Psoas muscle (tissue), 8 donors: ENCODE measurements around the gene CACNA1C. TPM values are rescaled to one million over a fixed set of nuclear protein-coding genes. Genes with fewer than 3 reads are reported as not detected.

Experiments used
- ATAC-seq, 4 donors: fragments of 200-7000 bp; cut with Tn5 transposase; one replicate each; pipeline ENCODE4 v1.9.1; 2020; ENCODE audit warnings: moderate library complexity in 3 of 4, mild to moderate bottlenecking in 2 of 4
- DNase-seq, 2 donors: peaks; one replicate each; pipeline ENCODE4 v3.0.0-alpha.2; 2020
- H3K27ac ChIP-seq: fragments of 200-600 bp; one replicate; pipeline ENCODE4 v1.8.0; 2022
- H3K27me3 ChIP-seq, 3 donors: fragments of 200-600 bp in 1 of 3; one replicate each; pipeline versions ENCODE4 v1.6.1 to v1.8.0; 2013 to 2022; ENCODE audit warnings: low read length in 2 of 3, mild to moderate bottlenecking in 2 of 3, moderate library complexity in 1 of 3; ENCODE audit not compliant: insufficient read depth in 3 of 3
- H3K36me3 ChIP-seq, 2 donors: fragments of 200-600 bp in 1 of 2; one replicate each; pipeline versions ENCODE4 v1.6.1 to v1.8.0; 2013 to 2022; ENCODE audit warnings: low read depth in 1 of 2, mild to moderate bottlenecking in 1 of 2, moderate library complexity in 1 of 2; ENCODE audit not compliant: insufficient read depth in 1 of 2
- H3K4me1 ChIP-seq: fragments of 200-600 bp; one replicate; pipeline ENCODE4 v1.8.0; 2022
- H3K4me3 ChIP-seq: fragments of 200-600 bp; one replicate; pipeline ENCODE4 v1.8.0; 2022; ENCODE audit warnings: mild to moderate bottlenecking
- H3K9me3 ChIP-seq: fragments of 200-600 bp; one replicate; pipeline ENCODE4 v1.8.0; 2022
- CTCF ChIP-seq: fragments of 200-600 bp; IDR thresholded peaks from one replicate; pipeline ENCODE4 v1.8.0; 2022; ENCODE audit warnings: antibody characterized with exemption
- WGBS, 3 donors: extraction: QIAGEN DNeasy Blood & Tissue Kit; methylation state at CpG; one replicate each; pipeline versions ENCODE4 v1.1.6 to v1.1.7; 2013; 5-methylcytosine and 5-hydroxymethylcytosine counted together
- intact Hi-C, 2 donors: fragments of 100-400 bp; cut with DNase I; formaldehyde crosslinking; loops; one replicate each; pipeline versions ENCODE4 v1.11.0 to v1.14.2; 2022
- polyA plus RNA-seq, 3 donors: library from polyadenylated mRNA; stranded (reverse); fragments of 200-250 nt; gene quantifications; one replicate each; pipeline ENCODE4 v1.2.3, GENCODE V29; 2013
- total RNA-seq, 4 donors: library from RNA; stranded (reverse); fragmentation: NEBNext Ultra II Directional in 2 of 4; extraction: Animal tissue kit (Norgen Biotek cat#: 25700) in 2 of 4; gene quantifications; one replicate each; pipeline versions ENCODE4 v1.2.1 to v1.2.4, GENCODE V29; 2021 to 2023
- donor health status: healthy with polysubstance abuse.
- donor health status: DM: no; HTN: no; CAD: no; lungs with moderate emphysema.
- donor health status: Bipolar disorder and iron deficiency.
- donor health status: healthy.
- donor health status: DM: yes; HTN: yes; CAD: no.
- donor health status: DM: no; HTN: no; CAD: no.
- donor health status: DM: no; HTN: no; CAD: no.
- donor health status: DM: yes; HTN: yes; CAD: no.

The CACNA1C gene
- total and polyA plus RNA-seq, 7 donors = 0.26 to 2.9 (median 0.95) TPM

GRCh38 chr12:2481346-2481745, 428.6 kb downstream of the CACNA1C start:
- Histone ChIP-seq H3K4me1 (no peaks in the 10 kb centered on the region), H3K4me3 (no peak overlapping the region), H3K9me3 (no peaks in the 10 kb centered on the region), H3K36me3 (no peaks in the 10 kb centered on the region), H3K27ac (no peak overlapping the region), H3K27me3 (peaks cover 0 to 4% (median 0%) of the 10 kb centered on the region in 3 donors)
- DNase-seq (no peak), ATAC-seq (no peak)
- no peak for TF ChIP-seq CTCF
- intact Hi-C loops = no loop called here
- WGBS, 3 donors = 86 to 92% (median 86%) methylated on average over 8 of the region's 8 CpGs

- Histone ChIP-seq H3K27ac (no peak overlapping the region), H3K4me1 (no peaks in the 10 kb centered on the region), H3K4me3 (no peak overlapping the region), H3K36me3 (no peaks in the 10 kb centered on the region), H3K27me3 (peaks cover 0 to 4% (median 0%) of the 10 kb centered on the region in 3 donors), H3K9me3 (no peaks in the 10 kb centered on the region)
- intact Hi-C loops = no loop called here
- TF ChIP-seq CTCF = no peak
- DNase-seq (no peak), ATAC-seq (no peak)
- WGBS, 3 donors = 41 to 59% (median 58%) methylated on average over 10 of the region's 10 CpGs
Observed at GRCh38 chr12:2481951-2482350, 429.2 kb downstream of the CACNA1C start.

- no peaks in the 10 kb centered on the region for H3K9me3 ChIP-seq
- WGBS, 3 donors = 75 to 80% (median 76%) methylated on average over 13 of the region's 13 CpGs
- H3K4me1 ChIP-seq = no peaks in the 10 kb centered on the region
- intact Hi-C loops = no loop called here
- peaks cover 0 to 4% (median 0%) of the 10 kb centered on the region in 3 donors for H3K27me3 ChIP-seq
- no peak overlapping the region for H3K27ac ChIP-seq
- H3K4me3 ChIP-seq = no peak overlapping the region
- TF ChIP-seq CTCF = no peak
- ATAC-seq = no peak
- no peak for DNase-seq
- no peaks in the 10 kb centered on the region for H3K36me3 ChIP-seq
Observed at GRCh38 chr12:2482938-2483660, 430.3 kb downstream of the CACNA1C start.

- WGBS, 3 donors = 57 to 76% (median 62%) methylated on average over 3 of the region's 3 CpGs
Observed at GRCh38 chr12:2483713-2484112, 430.9 kb downstream of the CACNA1C start.

More at GRCh38 chr12:2483713-2484112, 430.9 kb downstream of the CACNA1C start:
- DNase-seq (no peak), ATAC-seq (no peak)
- Histone ChIP-seq H3K9me3 (no peaks in the 10 kb centered on the region), H3K4me3 (no peak overlapping the region), H3K27me3 (peaks cover 0 to 5% (median 2%) of the 10 kb centered on the region in 3 donors), H3K4me1 (no peaks in the 10 kb centered on the region), H3K36me3 (no peaks in the 10 kb centered on the region), H3K27ac (no peak overlapping the region)
- TF ChIP-seq CTCF = no peak
- intact Hi-C loops = no loop called here
